ENCODE measurements around the gene PRKN.
A peak's percentile ranks its signal among the peaks of the same experiment; 100 is the strongest.
"Not testable (repeated sequence)": the region's sequence is repeated elsewhere in the genome, so short reads cannot be mapped to it uniquely, and the experiment has no call there.

Gene PRKN

GRCh38 chr6:162710419-162710818, 17.1 kb downstream of the PRKN start:
- no peak for DNase-seq

- no peak for DNase-seq
These were observed 18.1 kb downstream of the PRKN start for GRCh38 chr6:162709431-162709830.

GRCh38 chr6:162708971-162709370, 18.6 kb downstream of the PRKN start:
- no peak for DNase-seq

- DNase-seq, result peak; percentile 17
These were observed 21.3 kb downstream of the PRKN start for GRCh38 chr6:162706232-162706631.

- DNase-seq, result peak; percentile 71
These were observed 21.8 kb downstream of the PRKN start for GRCh38 chr6:162705736-162706135.

GRCh38 chr6:162704001-162704400, 23.6 kb downstream of the PRKN start:
- DNase-seq, result no peak

- no peak for DNase-seq
These were observed 25.1 kb downstream of the PRKN start for GRCh38 chr6:162702446-162702845.

- no peak for DNase-seq
These were observed 26.0 kb downstream of the PRKN start for GRCh38 chr6:162701551-162701950.

GRCh38 chr6:162700966-162701365, 26.6 kb downstream of the PRKN start:
- no peak for DNase-seq

GRCh38 chr6:162699961-162700360, 27.6 kb downstream of the PRKN start:
- no peak for DNase-seq

- DNase-seq, result no peak
These were observed 29.1 kb downstream of the PRKN start for GRCh38 chr6:162698440-162698839.

- no peak for DNase-seq
These were observed 29.6 kb downstream of the PRKN start for GRCh38 chr6:162697872-162698403.

GRCh38 chr6:162690158-162690557, 37.4 kb downstream of the PRKN start:
- no peak for DNase-seq

- DNase-seq, result no peak
These were observed 38.7 kb downstream of the PRKN start for GRCh38 chr6:162688751-162689345.

- DNase-seq, result no peak
These were observed 42.0 kb downstream of the PRKN start for GRCh38 chr6:162685586-162685985.

- DNase-seq, result no peak
These were observed 42.6 kb downstream of the PRKN start for GRCh38 chr6:162684961-162685360.

GRCh38 chr6:162684052-162684451, 43.5 kb downstream of the PRKN start:
- no peak for DNase-seq

- no peak for DNase-seq
These were observed 44.4 kb downstream of the PRKN start for GRCh38 chr6:162683135-162683534.

- no peak for DNase-seq
These were observed 46.1 kb downstream of the PRKN start for GRCh38 chr6:162681447-162681846.

- DNase-seq, result no peak
These were observed 46.7 kb downstream of the PRKN start for GRCh38 chr6:162680871-162681270.

GRCh38 chr6:162680367-162680766, 47.2 kb downstream of the PRKN start:
- DNase-seq, result no peak

GRCh38 chr6:162679681-162680080, 47.9 kb downstream of the PRKN start:
- no peak for DNase-seq

GRCh38 chr6:162678896-162679295, 48.7 kb downstream of the PRKN start:
- DNase-seq, result not testable (repeated sequence)

GRCh38 chr6:162675503-162675902, 52.1 kb downstream of the PRKN start:
- no peak for DNase-seq

GRCh38 chr6:162674452-162674851, 53.1 kb downstream of the PRKN start:
- no peak for DNase-seq
